ENCODE measurements around the gene PIGU. TPM values are rescaled to one million over a fixed set of nuclear protein-coding genes. Genes with fewer than 3 reads are reported as not detected.

PIGU gene
- total and polyA plus RNA-seq, 8 donors = 0.45 to 21.3 (median 10.3) TPM

- intact Hi-C loops (cut with DNase I; ENCODE audit: low total_unique reads) = no loop called here
- Histone ChIP-seq H3K4me1 (peaks cover 7 to 23% (median 17%) of the 10 kb centered on the region in 4 donors), H3K4me3 (no peak overlapping the region), H3K9me3 (no peaks in the 10 kb centered on the region), H3K36me3 (peaks cover 15 to 44% (median 36%) of the 10 kb centered on the region in 4 donors), H3K27me3 (no peaks in the 10 kb centered on the region), H3K27ac (no peak overlapping the region)
- WGBS, 5 donors = 88 to 94% (median 91%) methylated on average over 4 of the region's 4 CpGs
- TF ChIP-seq EP300 (IDR thresholded peaks at IDR 0.05) = no peak
- TF ChIP-seq POLR2A (IDR thresholded peaks at IDR 0.05) = no peak
- TF ChIP-seq POLR2AphosphoS5 (IDR thresholded peaks at IDR 0.05) = no peak
- TF ChIP-seq, protein P1, sequence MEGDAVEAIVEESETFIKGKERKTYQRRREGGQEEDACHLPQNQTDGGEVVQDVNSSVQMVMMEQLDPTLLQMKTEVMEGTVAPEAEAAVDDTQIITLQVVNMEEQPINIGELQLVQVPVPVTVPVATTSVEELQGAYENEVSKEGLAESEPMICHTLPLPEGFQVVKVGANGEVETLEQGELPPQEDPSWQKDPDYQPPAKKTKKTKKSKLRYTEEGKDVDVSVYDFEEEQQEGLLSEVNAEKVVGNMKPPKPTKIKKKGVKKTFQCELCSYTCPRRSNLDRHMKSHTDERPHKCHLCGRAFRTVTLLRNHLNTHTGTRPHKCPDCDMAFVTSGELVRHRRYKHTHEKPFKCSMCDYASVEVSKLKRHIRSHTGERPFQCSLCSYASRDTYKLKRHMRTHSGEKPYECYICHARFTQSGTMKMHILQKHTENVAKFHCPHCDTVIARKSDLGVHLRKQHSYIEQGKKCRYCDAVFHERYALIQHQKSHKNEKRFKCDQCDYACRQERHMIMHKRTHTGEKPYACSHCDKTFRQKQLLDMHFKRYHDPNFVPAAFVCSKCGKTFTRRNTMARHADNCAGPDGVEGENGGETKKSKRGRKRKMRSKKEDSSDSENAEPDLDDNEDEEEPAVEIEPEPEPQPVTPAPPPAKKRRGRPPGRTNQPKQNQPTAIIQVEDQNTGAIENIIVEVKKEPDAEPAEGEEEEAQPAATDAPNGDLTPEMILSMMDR (IDR thresholded peaks at IDR 0.05) = no peak
- no peak for DNase-seq
Measured at GRCh38 chr20:34512266-34512954, 164.5 kb downstream of the PIGU start.

DNA sequence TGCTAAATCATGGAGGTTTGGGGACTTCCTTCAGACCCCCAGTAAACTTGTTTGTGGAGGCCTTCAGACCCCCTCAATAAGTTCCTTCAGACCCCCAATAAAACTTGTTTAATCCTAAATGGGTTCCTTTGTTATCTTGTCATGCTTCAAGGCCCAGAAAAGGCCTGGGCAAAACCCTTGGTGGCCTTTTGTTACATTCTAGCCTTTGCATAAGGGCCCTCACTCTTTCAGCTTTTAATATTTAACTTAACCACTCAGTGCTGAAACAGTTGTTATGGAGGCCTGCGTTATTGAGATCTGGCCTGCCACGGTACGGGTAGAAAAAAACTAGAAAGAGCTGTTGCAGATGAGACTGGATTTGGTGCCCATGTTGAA lies 165.0 kb downstream of the PIGU start:
- no peak for DNase-seq
- no peak for TF ChIP-seq POLR2A (IDR thresholded peaks at IDR 0.05)
- no peak for TF ChIP-seq POLR2AphosphoS5 (IDR thresholded peaks at IDR 0.05)
- TF ChIP-seq, protein P1 (IDR thresholded peaks at IDR 0.05) = no peak
- Histone ChIP-seq H3K36me3 (peaks cover 15 to 47% (median 38%) of the 10 kb centered on the region in 4 donors), H3K27ac (no peak overlapping the region), H3K4me3 (no peak overlapping the region), H3K9me3 (no peaks in the 10 kb centered on the region), H3K4me1 (peaks cover 4 to 17% (median 15%) of the 10 kb centered on the region in 4 donors), H3K27me3 (no peaks in the 10 kb centered on the region)
- 83 to 93% (median 86%) methylated on average over 3 of the region's 3 CpGs for WGBS, 5 donors
- intact Hi-C loops (cut with DNase I; ENCODE audit: low total_unique reads) = no loop called here

DNA sequence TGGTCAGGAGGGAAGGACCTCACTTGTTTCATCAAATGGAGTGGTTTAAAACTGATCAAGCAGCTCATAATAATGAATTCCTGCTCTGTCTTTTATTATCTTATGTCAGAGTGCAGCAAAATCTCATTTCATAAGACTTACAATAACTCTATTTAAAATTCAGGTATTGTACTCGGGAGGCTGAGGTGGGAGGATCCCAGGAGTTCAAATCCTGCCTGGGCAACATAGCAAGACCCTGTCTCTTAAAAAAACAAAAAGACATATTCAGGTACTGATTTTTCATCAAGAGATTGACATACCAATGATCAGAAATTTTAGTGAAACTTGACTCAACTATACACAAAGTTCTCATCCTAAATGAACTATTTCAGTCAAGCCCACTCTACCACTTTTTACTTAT lies 166.3 kb downstream of the PIGU start:
- Histone ChIP-seq H3K4me3 (no peak overlapping the region), H3K27ac (no peak overlapping the region), H3K27me3 (no peaks in the 10 kb centered on the region), H3K36me3 (peaks cover 15 to 60% (median 51%) of the 10 kb centered on the region in 4 donors), H3K4me1 (peaks cover 4 to 16% (median 10%) of the 10 kb centered on the region in 4 donors), H3K9me3 (no peaks in the 10 kb centered on the region)
- no peak for TF ChIP-seq POLR2A (IDR thresholded peaks at IDR 0.05)
- no peak for DNase-seq
- WGBS, 5 donors = 90 to 100% (median 94%) methylated on average over 1 of the region's 1 CpG
- intact Hi-C loops (cut with DNase I; ENCODE audit: low total_unique reads) = no loop called here

Small RNA genes lying within 50 kb of the gene (small RNA-seq; reads per million reads assigned to genes)
- gene AL118520.1 (0 reads per million in 4 donors), gene RF00019 (0 reads per million in 4 donors)

Other genes starting within 250 kb of the PIGU start
- 100 to 1,000 TPM in 2 of 5 donors, 10 to 100 TPM in 3; 17.3 to 171 (median 98.0) TPM for gene DYNLRB1, start 160.7 kb downstream of the PIGU start, total RNA-seq
- 100 to 1,000 TPM; 208 to 224 (median 220) TPM for gene DYNLRB1, start 160.7 kb downstream of the PIGU start, polyA plus RNA-seq
- gene MAP1LC3A, start 118.4 kb downstream of the PIGU start, total RNA-seq = 10 to 100 TPM; 11.7 to 85.7 (median 29.7) TPM
- gene MAP1LC3A, start 118.4 kb downstream of the PIGU start, polyA plus RNA-seq = 10 to 100 TPM; 63.2 to 98.4 (median 68.7) TPM
- gene TP53INP2, start 27.3 kb upstream of the PIGU start, total RNA-seq = 10 to 100 TPM in 4 of 5 donors, 1 to 10 TPM in 1; 8.4 to 63.1 (median 28.0) TPM
- gene TP53INP2, start 27.3 kb upstream of the PIGU start, polyA plus RNA-seq = 10 to 100 TPM; 11.6 to 28.0 (median 25.0) TPM
- gene NCOA6, start 148.6 kb upstream of the PIGU start, total RNA-seq = 10 to 100 TPM in 4 of 5 donors, 1 to 10 TPM in 1; 9.7 to 63.8 (median 29.2) TPM
- gene NCOA6, start 148.6 kb upstream of the PIGU start, polyA plus RNA-seq = 10 to 100 TPM; 13.6 to 21.0 (median 15.2) TPM
- gene GGT7, start 195.8 kb upstream of the PIGU start, total RNA-seq = 10 to 100 TPM; 10.5 to 29.0 (median 19.2) TPM
- gene GGT7, start 195.8 kb upstream of the PIGU start, polyA plus RNA-seq = 10 to 100 TPM in 1 of 3 donors, 1 to 10 TPM in 2; 4.1 to 12.8 (median 8.4) TPM
- 1,000 to 10,000 TPM in 1 of 5 donors, 100 to 1,000 TPM in 3, 10 to 100 TPM in 1; 98.8 to 1,709 (median 162) TPM for gene ACSS2, start 199.5 kb upstream of the PIGU start, total RNA-seq
- gene ACSS2, start 199.5 kb upstream of the PIGU start, polyA plus RNA-seq = 100 to 1,000 TPM in 1 of 3 donors, 10 to 100 TPM in 2; 59.0 to 120 (median 68.5) TPM

Data from stomach (tissue), 9 donors.